Caco-2 (cell line): ENCODE results near the gene ACOXL. TPM values are rescaled to one million over a fixed set of nuclear protein-coding genes. Genes with fewer than 3 reads are reported as not detected.

Source experiments
- BruUV-seq: library from RNA; stranded (reverse); fragments of 400-500 nt; replicated peaks from 2 replicates; lab custom pipeline; 2021; lab: Mats Ljungman, UMichigan
- CTCF ChIA-PET: fragments of 300-600 bp; sonication (Branson Sonifier 250); formaldehyde crosslinking; loops from one replicate; lab custom pipeline; 2022; ENCODE audit warnings: antibody characterized with exemption; lab: Charles Lee
- POLR2A ChIA-PET: fragments of 300-600 bp; sonication (Branson Sonifier 250); formaldehyde crosslinking; loops from one replicate; lab custom pipeline; 2022; ENCODE audit warnings: antibody characterized with exemption; lab: Charles Lee
- DNase-seq, 2 experiments: peaks; one replicate each; pipeline versions ENCODE4 v3.0.0 to v3.0.0-alpha.2; 2020 to 2022
- H3K27me3 ChIP-seq: replicated peaks from 2 replicates; pipeline ENCODE4 v1.6.0; 2011; ENCODE audit warnings: low read length; ENCODE audit not compliant: control insufficient read depth, insufficient read depth
- H3K36me3 ChIP-seq: 2 replicates; pipeline ENCODE4 v1.5.1; 2011; ENCODE audit warnings: low read length; ENCODE audit not compliant: control insufficient read depth, insufficient read depth
- H3K4me1 ChIP-seq: fragments of 250-450 bp; sonication (Bioruptor Pico); 2 replicates; pipeline ENCODE4 v1.5.1; 2020; ENCODE audit warnings: mild to moderate bottlenecking
- H3K4me3 ChIP-seq: 2 replicates; pipeline ENCODE4 v1.5.1; 2011; ENCODE audit warnings: low read depth, mild to moderate bottlenecking, control low read depth, low read length
- H3K9me3 ChIP-seq: fragments of 250-450 bp; sonication (Bioruptor Pico); 2 replicates; pipeline ENCODE4 v1.5.1; 2020; ENCODE audit warnings: mild to moderate bottlenecking, moderate library complexity
- H3K27ac Mint-ChIP-seq: one replicate; pipeline ENCODE4 v1.8.0; 2022; ENCODE audit warnings: mixed read lengths; ENCODE audit not compliant: unreplicated experiment
- H3K27me3 Mint-ChIP-seq: one replicate; pipeline ENCODE4 v1.8.0; 2022; ENCODE audit warnings: mixed read lengths; ENCODE audit not compliant: insufficient read depth, unreplicated experiment
- H3K36me3 Mint-ChIP-seq: one replicate; pipeline ENCODE4 v1.8.0; 2022; ENCODE audit warnings: mild to moderate bottlenecking, mixed read lengths; ENCODE audit not compliant: insufficient read depth, unreplicated experiment
- H3K4me1 Mint-ChIP-seq: one replicate; pipeline ENCODE4 v1.8.0; 2022; ENCODE audit warnings: low read depth, mixed read lengths; ENCODE audit not compliant: unreplicated experiment
- H3K4me3 Mint-ChIP-seq: one replicate; pipeline ENCODE4 v1.8.0; 2022; ENCODE audit warnings: mild to moderate bottlenecking, moderate library complexity, mixed read lengths; ENCODE audit not compliant: unreplicated experiment
- H3K9me3 Mint-ChIP-seq: one replicate; pipeline ENCODE4 v1.8.0; 2022; ENCODE audit warnings: mixed read lengths; ENCODE audit not compliant: unreplicated experiment
- intact Hi-C: fragments of 100-400 bp; cut with micrococcal nuclease; formaldehyde crosslinking; loops from one replicate; pipeline ENCODE4 v1.10.0; 2022; ENCODE audit not compliant: unreplicated experiment
- total RNA-seq: library from RNA; stranded (reverse); gene quantifications from 2 replicates; pipeline ENCODE4 v1.2.3, GENCODE V29; 2022
- TF ChIP-seq, protein P1 (sequence below), 2 experiments: fragments of 200-600 bp in 1 of 2; IDR thresholded peaks; 1 replicate in 1 of 2; 2 replicates in 1 of 2; pipeline versions ENCODE4 v1.5.1 to v1.8.0; 2011 to 2022; ENCODE audit warnings: antibody characterized with exemption in 1 of 2, control low read depth in 1 of 2, inconsistent platforms in 1 of 2, low read depth in 1 of 2, low read length in 1 of 2, mild to moderate bottlenecking in 1 of 2, moderate library complexity in 1 of 2; ENCODE audit not compliant: insufficient read depth in 1 of 2, severe bottlenecking in 1 of 2, unreplicated experiment in 1 of 2

ACOXL gene
- total RNA-seq, 1 experiment from 2014 or later: 2.6 TPM

GRCh38 chr2:111127351-111127750 lies 395.0 kb downstream of the ACOXL start:
- Mint-ChIP-seq H3K4me1 (no peaks in the 10 kb centered on the region), H3K4me3 (no peak overlapping the region), H3K9me3 (no peaks in the 10 kb centered on the region), H3K27ac (no peak overlapping the region), H3K36me3 (peaks cover 75% of the 10 kb centered on the region), H3K27me3 (no peaks in the 10 kb centered on the region)
- no peak overlapping the region for H3K4me3 ChIP-seq
- H3K36me3 ChIP-seq: peaks cover 7% of the 10 kb centered on the region
- no TSS peak for BruUV-seq
- ChIA-PET POLR2A (interaction anchor here (0.6 kb wide), 1 partner anchor 78 kb away, joined by 4 read pairs; no protein-coding TSS in a partner anchor), CTCF (no interaction called here)
- TF ChIP-seq, protein P1, sequence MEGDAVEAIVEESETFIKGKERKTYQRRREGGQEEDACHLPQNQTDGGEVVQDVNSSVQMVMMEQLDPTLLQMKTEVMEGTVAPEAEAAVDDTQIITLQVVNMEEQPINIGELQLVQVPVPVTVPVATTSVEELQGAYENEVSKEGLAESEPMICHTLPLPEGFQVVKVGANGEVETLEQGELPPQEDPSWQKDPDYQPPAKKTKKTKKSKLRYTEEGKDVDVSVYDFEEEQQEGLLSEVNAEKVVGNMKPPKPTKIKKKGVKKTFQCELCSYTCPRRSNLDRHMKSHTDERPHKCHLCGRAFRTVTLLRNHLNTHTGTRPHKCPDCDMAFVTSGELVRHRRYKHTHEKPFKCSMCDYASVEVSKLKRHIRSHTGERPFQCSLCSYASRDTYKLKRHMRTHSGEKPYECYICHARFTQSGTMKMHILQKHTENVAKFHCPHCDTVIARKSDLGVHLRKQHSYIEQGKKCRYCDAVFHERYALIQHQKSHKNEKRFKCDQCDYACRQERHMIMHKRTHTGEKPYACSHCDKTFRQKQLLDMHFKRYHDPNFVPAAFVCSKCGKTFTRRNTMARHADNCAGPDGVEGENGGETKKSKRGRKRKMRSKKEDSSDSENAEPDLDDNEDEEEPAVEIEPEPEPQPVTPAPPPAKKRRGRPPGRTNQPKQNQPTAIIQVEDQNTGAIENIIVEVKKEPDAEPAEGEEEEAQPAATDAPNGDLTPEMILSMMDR (IDR thresholded peaks at IDR 0.05; ENCODE audit: insufficient read depth in 1 of 2, low read depth in 1 of 2, low read length in 1 of 2, severe bottlenecking in 1 of 2, unreplicated experiment in 1 of 2): no peak
- intact Hi-C loops: no loop called here
- no peaks in the 10 kb centered on the region for H3K4me1 ChIP-seq
- no peaks in the 10 kb centered on the region for H3K27me3 ChIP-seq
- no peak for DNase-seq
- H3K9me3 ChIP-seq: no peaks in the 10 kb centered on the region

- no peak overlapping the region for H3K4me3 Mint-ChIP-seq
- Histone ChIP-seq H3K4me3 (no peak overlapping the region), H3K4me1 (no peaks in the 10 kb centered on the region), H3K36me3 (peaks cover 7% of the 10 kb centered on the region), H3K9me3 (no peaks in the 10 kb centered on the region), H3K27me3 (no peaks in the 10 kb centered on the region)
- no peaks in the 10 kb centered on the region for H3K27me3 Mint-ChIP-seq
- H3K4me1 Mint-ChIP-seq: no peaks in the 10 kb centered on the region
- TF ChIP-seq, protein P1 (IDR thresholded peaks at IDR 0.05; ENCODE audit: insufficient read depth in 1 of 2, low read depth in 1 of 2, low read length in 1 of 2, severe bottlenecking in 1 of 2, unreplicated experiment in 1 of 2): no peak
- ChIA-PET CTCF (no interaction called here), POLR2A (no interaction called here)
- intact Hi-C loops: no loop called here
- H3K9me3 Mint-ChIP-seq: no peaks in the 10 kb centered on the region
- no TSS peak for BruUV-seq
- peaks cover 67% of the 10 kb centered on the region for H3K36me3 Mint-ChIP-seq
- no peak overlapping the region for H3K27ac Mint-ChIP-seq
- DNase-seq: no peak
Measured at GRCh38 chr2:111128096-111128495, 395.7 kb downstream of the ACOXL start.

DNA sequence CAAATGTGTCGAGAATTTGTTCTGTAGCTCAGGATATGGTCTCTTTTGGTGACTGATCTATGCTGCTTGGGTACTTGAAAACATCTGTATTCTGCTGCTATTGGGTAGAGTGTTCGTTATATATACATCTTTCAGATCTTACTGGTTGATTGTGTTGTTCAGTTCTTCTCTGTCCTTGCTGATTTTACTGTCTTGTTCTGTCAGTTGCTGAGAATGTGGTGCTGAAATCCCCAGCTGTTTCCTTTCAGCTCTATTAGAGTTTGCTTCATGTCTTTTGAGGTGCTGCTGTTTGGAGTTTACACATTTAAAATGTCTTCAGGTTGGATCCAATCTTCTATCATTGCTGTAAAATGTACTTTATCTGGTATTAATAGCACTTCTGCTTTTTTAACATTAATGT lies 401.2 kb downstream of the ACOXL start:
- peaks cover 9% of the 10 kb centered on the region; the same call in 1 of the 2 replicates for H3K36me3 ChIP-seq
- no TSS peak for BruUV-seq
- peaks cover 12% of the 10 kb centered on the region for H3K4me1 Mint-ChIP-seq
- CTCF ChIA-PET: interaction anchor here (2.2 kb wide), 1 partner anchor 13 kb away, joined by 5 read pairs; the partner anchor contains the start of gene BCL2L11
- H3K36me3 Mint-ChIP-seq: peaks cover 53% of the 10 kb centered on the region
- no peak overlapping the region for H3K4me3 ChIP-seq
- no peak overlapping the region for H3K4me3 Mint-ChIP-seq
- TF ChIP-seq, protein P1 (IDR thresholded peaks at IDR 0.05; ENCODE audit: insufficient read depth in 1 of 2, low read depth in 1 of 2, low read length in 1 of 2, severe bottlenecking in 1 of 2, unreplicated experiment in 1 of 2): no peak
- no peaks in the 10 kb centered on the region for H3K4me1 ChIP-seq
- H3K27ac Mint-ChIP-seq: no peak overlapping the region
- H3K9me3 Mint-ChIP-seq: no peaks in the 10 kb centered on the region
- DNase-seq: no peak
- POLR2A ChIA-PET: no interaction called here
- H3K9me3 ChIP-seq: no peaks in the 10 kb centered on the region
- no peaks in the 10 kb centered on the region for H3K27me3 Mint-ChIP-seq
- intact Hi-C loops: no loop called here
- no peaks in the 10 kb centered on the region for H3K27me3 ChIP-seq
